SK-N-SH (cell line): Measurements from ENCODE around the gene CREBZF. TPM values are rescaled to one million over a fixed set of nuclear protein-coding genes. Genes with fewer than 3 reads are reported as not detected.

Source experiments
- CTCF ChIA-PET: fragments of 300-600, 350-600 bp; formaldehyde crosslinking; extraction: SDS; loops from one replicate; lab custom pipeline; 2021; lab: Yijun Ruan, JAX
- POLR2A ChIA-PET: fragments of 350-600 bp; sonication (Branson Sonifier 250); formaldehyde crosslinking; extraction: SDS; loops from one replicate; lab custom pipeline; 2020; ENCODE audit warnings: antibody characterized with exemption, inconsistent platforms; lab: Yijun Ruan, JAX
- DNase-seq: peaks from one replicate; pipeline ENCODE4 v3.0.0; 2012
- H2AFZ ChIP-seq: fragments of 200-600 bp; sonication (generic); 2 replicates; pipeline ENCODE4 v1.8.1; 2016; ENCODE audit warnings: antibody characterized with exemption, mild to moderate bottlenecking, low read depth
- H3F3A ChIP-seq: fragments of 200-600 bp; sonication (generic); replicated peaks from 2 replicates; pipeline ENCODE3; 2016; ENCODE audit warnings: antibody characterized with exemption, mild to moderate bottlenecking; ENCODE audit not compliant: insufficient read depth
- H3K27ac ChIP-seq, 2 experiments: fragments of 200-500 bp in 1 of 2; fragments of 200-600 bp in 1 of 2; sonication (Bioruptor generic) in 1 of 2; sonication (generic), shearing (Covaris generic) in 1 of 2; 2 replicates each; pipeline versions ENCODE4 v1.5.1 to v1.6.1; 2014 to 2016; ENCODE audit warnings: low read depth in 2 of 2, inconsistent platforms in 1 of 2, low read length in 1 of 2, mild to moderate bottlenecking in 1 of 2, mixed read lengths in 1 of 2
- H3K27me3 ChIP-seq: fragments of 200-600 bp; sonication (generic), shearing (Covaris generic); 2 replicates; pipeline ENCODE4 v1.6.1; 2016; ENCODE audit warnings: mixed run types; ENCODE audit not compliant: insufficient read depth
- H3K36me3 ChIP-seq, 2 experiments: fragments of 200-500 bp in 1 of 2; fragments of 200-600 bp in 1 of 2; sonication (Bioruptor generic) in 1 of 2; sonication (generic) in 1 of 2; replicated peaks in 1 of 2; 2 replicates each; pipeline versions ENCODE3 to v1.5.1; 2014 to 2016; ENCODE audit warnings: low read length in 1 of 2, mild to moderate bottlenecking in 1 of 2; ENCODE audit not compliant: insufficient read depth in 2 of 2, control insufficient read depth in 1 of 2
- H3K4me1 ChIP-seq, 2 experiments: fragments of 200-500 bp in 1 of 2; fragments of 200-600 bp in 1 of 2; sonication (Bioruptor generic) in 1 of 2; sonication (generic), shearing (Covaris generic) in 1 of 2; 2 replicates each; pipeline versions ENCODE4 v1.5.1 to v1.6.1; 2014 to 2016; ENCODE audit warnings: low read depth in 1 of 2, low read length in 1 of 2, mixed run types in 1 of 2; ENCODE audit not compliant: insufficient read depth in 2 of 2, control insufficient read depth in 1 of 2
- H3K4me2 ChIP-seq: fragments of 200-600 bp; sonication (generic), shearing (Covaris generic); 2 replicates; pipeline ENCODE4 v1.6.1; 2017; ENCODE audit warnings: mixed run types
- H3K4me3 ChIP-seq, 2 experiments: fragments of 200-500 bp in 1 of 2; fragments of 200-600 bp in 1 of 2; sonication (Bioruptor generic) in 1 of 2; sonication (generic), shearing (Covaris generic) in 1 of 2; 2 replicates each; pipeline versions ENCODE4 v1.5.1 to v1.8.1; 2014 to 2016; ENCODE audit warnings: low read depth in 2 of 2, inconsistent platforms in 1 of 2, low read length in 1 of 2, mild to moderate bottlenecking in 1 of 2, mixed read lengths in 1 of 2, moderate library complexity in 1 of 2
- H3K79me2 ChIP-seq: fragments of 200-600 bp; sonication (generic); 2 replicates; pipeline ENCODE4 v1.8.1; 2017; ENCODE audit warnings: mild to moderate bottlenecking; ENCODE audit not compliant: insufficient read depth
- H3K9ac ChIP-seq: fragments of 200-600 bp; sonication (generic); 2 replicates; pipeline ENCODE4 v1.6.1; 2017; ENCODE audit warnings: mixed run types
- H3K9me2 ChIP-seq: fragments of 200-600 bp; sonication (generic); 2 replicates; pipeline ENCODE4 v1.6.1; 2017; ENCODE audit warnings: mixed run types
- H3K9me3 ChIP-seq: fragments of 200-600 bp; sonication (generic); 2 replicates; pipeline ENCODE4 v1.6.1; 2017; ENCODE audit warnings: mixed run types, mild to moderate bottlenecking, moderate library complexity
- H4K20me1 ChIP-seq: fragments of 200-600 bp; sonication (generic); 2 replicates; pipeline ENCODE4 v1.6.1; 2017; ENCODE audit warnings: mild to moderate bottlenecking, mixed run types; ENCODE audit not compliant: insufficient read depth
- CHD2 ChIP-seq: fragments of 150-350 bp; IDR thresholded peaks from 2 replicates; pipeline ENCODE4 v1.6.1; 2018; ENCODE audit warnings: low read length; ENCODE audit not compliant: partially characterized antibody
- ELF1 ChIP-seq: IDR thresholded peaks from 2 replicates; pipeline ENCODE4 v1.4.0; 2012
- EP300 ChIP-seq, 2 experiments: IDR thresholded peaks; 2 replicates each; pipeline versions ENCODE4 v1.4.0 to v1.6.1; 2012; ENCODE audit warnings: borderline replicate concordance in 1 of 2, low read depth in 1 of 2, low read length in 1 of 2
- EZH2phosphoT487 ChIP-seq: fragments of 200-600 bp; sonication (generic); IDR thresholded peaks from 2 replicates; pipeline ENCODE4 v1.6.1; 2017; ENCODE audit warnings: low read depth, mixed run types, mild to moderate bottlenecking, antibody characterized with exemption, moderate library complexity, borderline replicate concordance
- FOSL2 ChIP-seq: IDR thresholded peaks from 2 replicates; pipeline ENCODE4 v1.4.0; 2012; ENCODE audit warnings: low read depth, mild to moderate bottlenecking, moderate library complexity, borderline replicate concordance
- FOXM1 ChIP-seq: IDR thresholded peaks from 2 replicates; pipeline ENCODE4 v1.4.0; 2012; ENCODE audit warnings: low read depth, mild to moderate bottlenecking
- GABPA ChIP-seq: IDR thresholded peaks from 2 replicates; pipeline ENCODE4 v1.4.0; 2012; ENCODE audit warnings: low read depth, mild to moderate bottlenecking
- JUND ChIP-seq: IDR thresholded peaks from 2 replicates; pipeline ENCODE4 v1.4.0; 2012
- MXI1 ChIP-seq: IDR thresholded peaks from 2 replicates; pipeline ENCODE4 v1.6.1; 2012; ENCODE audit warnings: mild to moderate bottlenecking, low read depth, low read length, improper control_type of control experiment
- NFIC ChIP-seq: IDR thresholded peaks from 2 replicates; pipeline ENCODE4 v1.4.0; 2012; ENCODE audit warnings: borderline replicate concordance
- NRF1 ChIP-seq: IDR thresholded peaks from 2 replicates; pipeline ENCODE4 v1.6.1; 2012; ENCODE audit warnings: low read depth, mild to moderate bottlenecking, low read length
- RFX5 ChIP-seq: IDR thresholded peaks from 2 replicates; pipeline ENCODE4 v1.6.1; 2012; ENCODE audit warnings: mild to moderate bottlenecking, improper control_type of control experiment, low read length
- SIN3A ChIP-seq: IDR thresholded peaks from 2 replicates; pipeline ENCODE4 v1.6.1; 2012; ENCODE audit warnings: low read depth, mild to moderate bottlenecking, low read length, moderate library complexity, borderline replicate concordance
- TAF1 ChIP-seq: IDR thresholded peaks from 2 replicates; pipeline ENCODE4 v1.6.1; 2012; ENCODE audit warnings: low read depth, mild to moderate bottlenecking, low read length, moderate library complexity, borderline replicate concordance
- TCF12 ChIP-seq: IDR thresholded peaks from 2 replicates; pipeline ENCODE4 v1.4.0; 2012
- WGBS: methylation state at CpG from one replicate; pipeline ENCODE4 v1.1.6; 2017; ENCODE audit warnings: low lambda C conversion rate; 5-methylcytosine and 5-hydroxymethylcytosine counted together
- polyA plus RNA-seq, 3 experiments: library from polyadenylated mRNA; depleted of rRNA; stranded (reverse); fragments of >200 nt; gene quantifications; 2 replicates each; pipeline ENCODE4 v1.2.3, GENCODE V29; 2012
- TF ChIP-seq, protein P1 (sequence below): IDR thresholded peaks from 2 replicates; pipeline ENCODE4 v1.4.0; 2012; ENCODE audit warnings: low read depth
- TF ChIP-seq, protein P2 (sequence below): IDR thresholded peaks from 2 replicates; pipeline ENCODE4 v1.4.0; 2012; ENCODE audit warnings: low read depth, borderline replicate concordance
- TF ChIP-seq, protein P3 (sequence below): IDR thresholded peaks from 2 replicates; pipeline ENCODE4; 2012
- TF ChIP-seq, protein P4 (sequence below): fragments of 150-350 bp; IDR thresholded peaks from 2 replicates; pipeline ENCODE4 v1.6.1; 2016; ENCODE audit warnings: mild to moderate bottlenecking, low read depth, low read length
- TF ChIP-seq, protein P5 (sequence below): fragments of 150-350 bp; IDR thresholded peaks from 2 replicates; pipeline ENCODE4 v1.6.1; 2017; ENCODE audit warnings: antibody characterized with exemption, low read length, low read depth, borderline replicate concordance
- TF ChIP-seq, protein P6 (sequence below): IDR thresholded peaks from 2 replicates; pipeline ENCODE4 v1.4.0; 2012; ENCODE audit warnings: low read depth, borderline replicate concordance

Gene CREBZF
- polyA plus RNA-seq, 1 of the 3 experiments (the other 2 are of a cell fraction): 50.5 TPM

DNA sequence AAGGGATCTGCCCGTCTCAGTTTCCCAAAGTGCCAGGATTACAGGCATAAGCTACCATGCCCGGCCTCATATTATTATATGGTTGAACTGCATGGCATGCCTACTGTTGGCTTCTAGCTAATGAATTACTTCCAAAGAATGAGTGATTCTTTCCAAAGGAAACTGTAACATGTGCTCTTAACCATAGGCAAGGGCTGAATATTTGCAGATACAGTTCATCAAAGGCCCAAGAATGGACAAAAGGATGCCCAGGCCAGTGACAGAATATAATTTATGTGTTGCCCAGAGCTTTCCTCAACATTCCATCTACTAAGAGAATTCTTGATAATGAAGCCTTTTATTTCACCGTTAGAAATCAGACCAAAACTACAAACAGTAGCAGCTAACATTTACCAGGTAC, 48.0 kb upstream of the CREBZF start:
- no peak for DNase-seq
- Histone ChIP-seq H3K9ac (no peak overlapping the region), H3K9me2 (no peaks in the 10 kb centered on the region), H3K36me3 (no peaks in the 10 kb centered on the region), H3K27me3 (no peaks in the 10 kb centered on the region), H3K4me2 (no peak overlapping the region), H4K20me1 (no peaks in the 10 kb centered on the region), H3K4me1 (peaks cover 2 to 7% of the 10 kb centered on the region in 2 experiments; a peak in 1 of 4 replicates), H3K27ac (peak overlapping the region in 1 of 2 experiments; percentile 36; a peak in 1 of 4 replicates), H3K79me2 (no peaks in the 10 kb centered on the region), H3K4me3 (no peak overlapping the region), H2AFZ (no peak overlapping the region), H3F3A (peaks cover 3% of the 10 kb centered on the region), H3K9me3 (no peaks in the 10 kb centered on the region)
- 83% methylated on average over 3 of the region's 3 CpGs for WGBS
- CTCF ChIA-PET: interaction anchor here (0.7 kb wide), 1 partner anchor 142 kb away, joined by 4 read pairs; no protein-coding TSS in a partner anchor
- TF ChIP-seq CHD2 (no peak), ELF1 (no peak), NFIC (peak; percentile 24; the same call in 1 of the 2 replicates), EZH2phosphoT487 (no peak), JUND (peak; percentile 34; the same call in 1 of the 2 replicates), TCF12 (peak; percentile 46; the same call in 1 of the 2 replicates), FOXM1 (no peak), GABPA (no peak), FOSL2 (no peak), EP300 (IDR thresholded peaks at IDR 0.05; ENCODE audit: borderline replicate concordance in 1 of 2, low read depth in 1 of 2, low read length in 1 of 2) (0 out of 4 replicates have a peak, but pooled peaks of 1 of the 2 experiments have one; percentile 18)
- TF ChIP-seq, protein P1, sequence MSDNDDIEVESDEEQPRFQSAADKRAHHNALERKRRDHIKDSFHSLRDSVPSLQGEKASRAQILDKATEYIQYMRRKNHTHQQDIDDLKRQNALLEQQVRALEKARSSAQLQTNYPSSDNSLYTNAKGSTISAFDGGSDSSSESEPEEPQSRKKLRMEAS: peak; percentile 73
- TF ChIP-seq, protein P2, sequence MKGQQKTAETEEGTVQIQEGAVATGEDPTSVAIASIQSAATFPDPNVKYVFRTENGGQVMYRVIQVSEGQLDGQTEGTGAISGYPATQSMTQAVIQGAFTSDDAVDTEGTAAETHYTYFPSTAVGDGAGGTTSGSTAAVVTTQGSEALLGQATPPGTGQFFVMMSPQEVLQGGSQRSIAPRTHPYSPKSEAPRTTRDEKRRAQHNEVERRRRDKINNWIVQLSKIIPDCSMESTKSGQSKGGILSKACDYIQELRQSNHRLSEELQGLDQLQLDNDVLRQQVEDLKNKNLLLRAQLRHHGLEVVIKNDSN: no peak
- TF ChIP-seq, protein P3, sequence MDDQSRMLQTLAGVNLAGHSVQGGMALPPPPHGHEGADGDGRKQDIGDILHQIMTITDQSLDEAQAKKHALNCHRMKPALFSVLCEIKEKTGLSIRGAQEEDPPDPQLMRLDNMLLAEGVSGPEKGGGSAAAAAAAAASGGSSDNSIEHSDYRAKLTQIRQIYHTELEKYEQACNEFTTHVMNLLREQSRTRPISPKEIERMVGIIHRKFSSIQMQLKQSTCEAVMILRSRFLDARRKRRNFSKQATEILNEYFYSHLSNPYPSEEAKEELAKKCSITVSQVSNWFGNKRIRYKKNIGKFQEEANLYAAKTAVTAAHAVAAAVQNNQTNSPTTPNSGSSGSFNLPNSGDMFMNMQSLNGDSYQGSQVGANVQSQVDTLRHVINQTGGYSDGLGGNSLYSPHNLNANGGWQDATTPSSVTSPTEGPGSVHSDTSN: peak; percentile 70
- POLR2A ChIA-PET: no interaction called here

DNA sequence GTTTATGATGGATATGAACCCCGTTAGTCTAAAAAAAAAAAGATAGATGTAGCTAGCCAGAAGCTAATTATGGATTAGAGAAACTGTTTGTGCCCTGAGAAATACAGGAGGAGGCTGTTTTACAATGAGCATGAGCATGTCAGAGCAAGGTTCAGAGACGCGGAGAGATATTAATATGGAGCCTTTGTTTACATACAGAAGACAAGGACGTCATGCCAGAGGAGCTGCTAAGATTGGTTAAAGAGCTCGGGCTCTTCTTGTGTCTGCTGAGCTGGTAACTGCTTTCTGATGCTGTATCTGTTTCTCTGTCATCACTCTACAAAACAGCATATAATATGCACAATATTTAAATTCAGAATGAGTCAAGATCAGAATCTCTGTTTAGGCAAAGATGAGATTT, 46.0 kb upstream of the CREBZF start:
- Histone ChIP-seq H3K79me2 (no peaks in the 10 kb centered on the region), H3K36me3 (no peaks in the 10 kb centered on the region), H3K9me3 (no peaks in the 10 kb centered on the region), H3K27me3 (no peaks in the 10 kb centered on the region), H4K20me1 (no peaks in the 10 kb centered on the region), H3F3A (peaks cover 1% of the 10 kb centered on the region), H3K4me3 (no peak overlapping the region), H3K4me2 (no peak overlapping the region), H3K9me2 (no peaks in the 10 kb centered on the region), H3K9ac (no peak overlapping the region), H3K27ac (peak overlapping the region in 1 of 2 experiments; percentile 84; a peak in 1 of 4 replicates), H2AFZ (no peak overlapping the region), H3K4me1 (peaks cover 2 to 7% of the 10 kb centered on the region in 2 experiments; a peak in 2 of 4 replicates)
- ChIA-PET POLR2A (no interaction called here), CTCF (no interaction called here)
- WGBS: 75% methylated on average over 5 of the region's 5 CpGs
- DNase-seq: no peak
- TF ChIP-seq EZH2phosphoT487 (no peak), NFIC (no peak), TAF1 (no peak), MXI1 (no peak), RFX5 (no peak), SIN3A (no peak), GABPA (no peak), NRF1 (no peak)
- TF ChIP-seq, protein P4, sequence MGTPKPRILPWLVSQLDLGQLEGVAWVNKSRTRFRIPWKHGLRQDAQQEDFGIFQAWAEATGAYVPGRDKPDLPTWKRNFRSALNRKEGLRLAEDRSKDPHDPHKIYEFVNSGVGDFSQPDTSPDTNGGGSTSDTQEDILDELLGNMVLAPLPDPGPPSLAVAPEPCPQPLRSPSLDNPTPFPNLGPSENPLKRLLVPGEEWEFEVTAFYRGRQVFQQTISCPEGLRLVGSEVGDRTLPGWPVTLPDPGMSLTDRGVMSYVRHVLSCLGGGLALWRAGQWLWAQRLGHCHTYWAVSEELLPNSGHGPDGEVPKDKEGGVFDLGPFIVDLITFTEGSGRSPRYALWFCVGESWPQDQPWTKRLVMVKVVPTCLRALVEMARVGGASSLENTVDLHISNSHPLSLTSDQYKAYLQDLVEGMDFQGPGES: no peak
- TF ChIP-seq, protein P5, sequence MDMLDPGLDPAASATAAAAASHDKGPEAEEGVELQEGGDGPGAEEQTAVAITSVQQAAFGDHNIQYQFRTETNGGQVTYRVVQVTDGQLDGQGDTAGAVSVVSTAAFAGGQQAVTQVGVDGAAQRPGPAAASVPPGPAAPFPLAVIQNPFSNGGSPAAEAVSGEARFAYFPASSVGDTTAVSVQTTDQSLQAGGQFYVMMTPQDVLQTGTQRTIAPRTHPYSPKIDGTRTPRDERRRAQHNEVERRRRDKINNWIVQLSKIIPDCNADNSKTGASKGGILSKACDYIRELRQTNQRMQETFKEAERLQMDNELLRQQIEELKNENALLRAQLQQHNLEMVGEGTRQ: no peak
- TF ChIP-seq, protein P6, sequence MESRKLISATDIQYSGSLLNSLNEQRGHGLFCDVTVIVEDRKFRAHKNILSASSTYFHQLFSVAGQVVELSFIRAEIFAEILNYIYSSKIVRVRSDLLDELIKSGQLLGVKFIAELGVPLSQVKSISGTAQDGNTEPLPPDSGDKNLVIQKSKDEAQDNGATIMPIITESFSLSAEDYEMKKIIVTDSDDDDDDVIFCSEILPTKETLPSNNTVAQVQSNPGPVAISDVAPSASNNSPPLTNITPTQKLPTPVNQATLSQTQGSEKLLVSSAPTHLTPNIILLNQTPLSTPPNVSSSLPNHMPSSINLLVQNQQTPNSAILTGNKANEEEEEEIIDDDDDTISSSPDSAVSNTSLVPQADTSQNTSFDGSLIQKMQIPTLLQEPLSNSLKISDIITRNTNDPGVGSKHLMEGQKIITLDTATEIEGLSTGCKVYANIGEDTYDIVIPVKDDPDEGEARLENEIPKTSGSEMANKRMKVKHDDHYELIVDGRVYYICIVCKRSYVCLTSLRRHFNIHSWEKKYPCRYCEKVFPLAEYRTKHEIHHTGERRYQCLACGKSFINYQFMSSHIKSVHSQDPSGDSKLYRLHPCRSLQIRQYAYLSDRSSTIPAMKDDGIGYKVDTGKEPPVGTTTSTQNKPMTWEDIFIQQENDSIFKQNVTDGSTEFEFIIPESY: no peak
- TF ChIP-seq, protein P3: no peak
